AG04449 (cell line): Measurements from ENCODE around the gene SHC4.

ENCODE experiments used
- CTCF ChIA-PET: fragments of 350-600 bp; formaldehyde crosslinking; extraction: SDS; loops from one replicate; lab custom pipeline; 2021; ENCODE audit warnings: antibody characterized with exemption; lab: Yijun Ruan, JAX
- POLR2A ChIA-PET: fragments of 400-600, 350-600 bp; formaldehyde crosslinking; extraction: SDS; loops from one replicate; lab custom pipeline; 2020; ENCODE audit warnings: antibody characterized with exemption, inconsistent platforms; lab: Yijun Ruan, JAX
- DNase-seq: peaks from one replicate; pipeline ENCODE4 v3.0.0-alpha.2; 2010; ENCODE audit warnings: low read depth, low spot score
- H3K4me3 ChIP-seq: 2 replicates; pipeline ENCODE4 v1.5.1; 2011; ENCODE audit warnings: low read depth, mild to moderate bottlenecking, control low read depth, low read length
- CTCF ChIP-seq: IDR thresholded peaks from one replicate; pipeline ENCODE4 v1.5.1; 2011; ENCODE audit warnings: mild to moderate bottlenecking, moderate library complexity, low read length, control low read depth, inconsistent platforms; ENCODE audit not compliant: insufficient read depth; ENCODE audit errors: missing control alignments

SHC4 gene

DNA sequence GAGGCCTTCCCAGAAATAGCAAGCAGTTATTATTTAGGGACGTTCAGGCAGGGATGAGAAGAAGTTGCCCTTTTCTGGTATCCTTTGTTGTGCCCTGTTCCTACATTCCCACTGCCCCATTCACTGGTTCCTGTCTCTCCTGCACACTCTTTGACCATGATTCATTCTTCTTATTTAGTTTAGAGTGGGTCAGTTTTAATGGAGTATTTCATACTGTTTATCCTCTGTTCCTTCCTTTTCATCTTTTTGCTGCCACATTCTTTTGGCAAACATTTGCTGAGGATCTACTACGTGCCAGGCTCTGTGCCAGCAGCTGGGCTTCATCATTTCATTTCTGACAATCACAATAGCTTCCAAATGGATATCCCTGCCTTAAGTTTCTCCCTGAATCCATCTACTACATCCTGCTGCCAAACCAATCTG is 97.6 kb downstream of the SHC4 start:
- no peak for DNase-seq
- ChIA-PET POLR2A (no interaction called here), CTCF (interaction anchor here (1.4 to 11.1 kb wide), 4 partner anchors 12 to 282 kb away, joined by 4 to 166 read pairs (median 19); partner anchors contain the start of genes EID1 and SHC4)
- H3K4me3 ChIP-seq: no peak overlapping the region
- TF ChIP-seq CTCF: no peak

DNA sequence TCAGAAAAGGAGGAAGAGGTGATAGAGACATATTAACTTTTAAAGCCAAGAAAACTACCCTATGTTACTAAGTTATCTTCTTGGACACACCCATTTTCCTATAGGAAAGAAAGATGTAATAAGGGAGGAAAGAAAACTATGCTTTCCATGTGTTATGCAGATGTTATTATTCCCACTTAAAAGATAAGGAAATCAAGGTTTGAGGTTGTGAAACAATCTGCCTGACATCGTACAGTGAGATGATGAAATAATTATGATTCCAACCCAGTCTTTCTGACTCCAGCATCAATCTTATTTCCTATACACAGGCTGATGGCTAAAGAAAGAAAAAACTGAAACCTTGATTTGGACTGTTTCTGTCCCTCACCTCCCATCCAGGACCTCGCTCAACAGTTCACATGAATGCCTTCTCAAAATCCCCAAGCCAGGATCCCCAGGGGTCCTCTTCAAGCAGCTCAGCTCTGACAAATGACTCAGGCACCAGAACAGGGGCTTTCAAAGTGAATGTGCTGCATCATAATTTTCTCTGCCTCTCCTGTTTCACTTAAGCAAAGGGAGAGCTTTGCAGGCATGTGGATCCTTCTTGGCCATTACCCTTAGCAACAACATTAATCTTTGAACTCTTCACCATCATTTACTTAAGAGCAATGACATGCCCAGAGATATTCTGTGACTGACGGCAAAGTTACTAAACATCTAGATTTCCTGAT is 98.2 kb downstream of the SHC4 start:
- ChIA-PET POLR2A (no interaction called here), CTCF (interaction anchor here (0.9 to 11.1 kb wide), 8 partner anchors 12 to 1280 kb away, joined by 3 to 166 read pairs (median 4); partner anchors contain the start of genes EID1 and SHC4)
- no peak for TF ChIP-seq CTCF
- H3K4me3 ChIP-seq: no peak overlapping the region
- no peak for DNase-seq

GRCh38 chr15:48862705-48863104 is 101.0 kb downstream of the SHC4 start:
- no peak overlapping the region for H3K4me3 ChIP-seq
- no peak for TF ChIP-seq CTCF
- ChIA-PET POLR2A (no interaction called here), CTCF (interaction anchor here (0.9 to 11.1 kb wide), 31 partner anchors 9 to 1283 kb away, joined by 3 to 166 read pairs (median 10); partner anchors contain the start of genes EID1, FGF7 and SHC4)
- DNase-seq: no peak

DNA sequence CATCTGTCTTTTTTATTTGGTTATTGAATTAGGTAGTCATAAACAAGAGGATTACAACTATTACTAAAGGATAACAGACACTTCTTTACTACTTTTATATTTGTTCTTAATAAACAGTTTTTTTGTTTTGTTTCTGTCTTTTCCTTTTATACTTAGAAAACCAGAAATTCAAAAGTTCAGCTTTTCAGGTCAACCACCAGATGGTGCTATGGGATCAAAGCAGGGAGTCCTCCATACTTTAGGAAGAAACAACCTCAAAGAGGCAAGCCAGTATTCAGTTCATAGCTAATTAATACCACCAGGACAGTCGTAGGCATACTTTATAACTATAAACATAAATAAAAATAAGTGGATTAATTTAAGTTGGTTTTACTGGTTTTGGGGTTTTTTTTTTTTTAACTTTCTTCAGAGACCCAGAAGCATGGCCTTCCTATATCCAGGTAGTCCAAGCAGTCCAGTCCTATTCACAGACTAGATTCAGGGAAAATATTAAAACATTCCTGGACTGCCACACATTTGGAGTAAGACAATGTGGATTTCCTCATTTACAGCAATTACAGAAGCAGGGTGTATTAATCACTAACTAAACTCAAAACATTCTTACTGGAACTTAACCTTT is 101.8 kb downstream of the SHC4 start:
- no peak overlapping the region for H3K4me3 ChIP-seq
- DNase-seq: peak; percentile 44
- peak; percentile 53 for TF ChIP-seq CTCF
- POLR2A ChIA-PET: interaction anchor here (1.0 kb wide), 2 partner anchors 114 to 284 kb away, joined by 3 read pairs; no protein-coding TSS in a partner anchor
- CTCF ChIA-PET: interaction anchor here (0.6 to 11.1 kb wide), 64 partner anchors 9 to 1287 kb away, joined by 3 to 166 read pairs (median 5); partner anchors contain the start of genes COPS2, EID1, FGF7 and GALK2

- ChIA-PET POLR2A (no interaction called here), CTCF (interaction anchor here (0.7 to 11.1 kb wide), 11 partner anchors 19 to 563 kb away, joined by 3 to 166 read pairs (median 16); partner anchors contain the start of genes EID1, FGF7, SECISBP2L and SHC4)
- TF ChIP-seq CTCF: no peak
- no peak overlapping the region for H3K4me3 ChIP-seq
- no peak for DNase-seq
These were observed 104.3 kb downstream of the SHC4 start for GRCh38 chr15:48859426-48859825.

DNA sequence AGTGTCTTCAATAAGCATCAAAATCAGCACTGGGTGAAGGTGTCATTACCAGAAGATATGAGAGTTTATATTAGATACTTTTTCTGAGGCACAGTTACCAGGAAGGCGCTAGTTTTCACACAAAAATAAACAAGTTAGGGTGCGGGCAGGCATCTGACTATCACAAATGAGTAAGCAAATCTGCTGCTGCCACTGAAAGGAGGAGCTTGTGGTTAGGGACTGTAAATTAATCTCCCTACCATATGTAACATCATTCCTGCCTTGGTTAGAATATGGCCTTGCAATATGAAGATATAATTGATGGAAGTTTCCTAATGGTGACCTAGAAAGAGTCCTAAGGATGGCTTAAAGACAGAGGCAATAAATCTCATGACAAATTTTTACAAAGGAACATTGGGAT is 105.3 kb downstream of the SHC4 start:
- no peak for TF ChIP-seq CTCF
- ChIA-PET CTCF (interaction anchor here (0.9 to 11.1 kb wide), 11 partner anchors 9 to 1193 kb away, joined by 3 to 166 read pairs (median 6); partner anchors contain the start of gene SHC4), POLR2A (no interaction called here)
- no peak overlapping the region for H3K4me3 ChIP-seq
- DNase-seq: peak; percentile 23
